Body of pancreas (tissue), 4 donors: Measurements from ENCODE around the gene MEGF10.

Experiments
- CTCF ChIP-seq, 7 experiments: fragments of 450-650 bp in 4 of 7; fragments of 200-600 bp in 3 of 7; sonication (generic) in 3 of 7; IDR thresholded peaks; one replicate each; pipeline ENCODE4 v1.5.1; 2016 to 2019; ENCODE audit warnings: antibody characterized with exemption in 7 of 7
- POLR2A ChIP-seq, 3 donors: fragments of 450-650 bp; IDR thresholded peaks; one replicate each; pipeline ENCODE4 v1.6.1; 2016; ENCODE audit warnings: antibody characterized with exemption in 3 of 3, mild to moderate bottlenecking in 2 of 3

GRCh38 chr5:127392762-127393161, 102.2 kb downstream of the MEGF10 start:
- TF ChIP-seq POLR2A (IDR thresholded peaks at IDR 0.05) (no peak), CTCF (IDR thresholded peaks at IDR 0.05) (no peak)
